HG02852 (cell line): ENCODE results near the gene PHF1.
A peak's percentile ranks its signal among the peaks of the same experiment; 100 is the strongest.

Source experiments
- ATAC-seq: cut with Tn5 transposase; IDR thresholded peaks from one replicate; pipeline ENCODE4 v1.9.1; 2021; ENCODE audit warnings: mild to moderate bottlenecking, moderate library complexity; ENCODE audit not compliant: unreplicated experiment

The PHF1 gene

DNA sequence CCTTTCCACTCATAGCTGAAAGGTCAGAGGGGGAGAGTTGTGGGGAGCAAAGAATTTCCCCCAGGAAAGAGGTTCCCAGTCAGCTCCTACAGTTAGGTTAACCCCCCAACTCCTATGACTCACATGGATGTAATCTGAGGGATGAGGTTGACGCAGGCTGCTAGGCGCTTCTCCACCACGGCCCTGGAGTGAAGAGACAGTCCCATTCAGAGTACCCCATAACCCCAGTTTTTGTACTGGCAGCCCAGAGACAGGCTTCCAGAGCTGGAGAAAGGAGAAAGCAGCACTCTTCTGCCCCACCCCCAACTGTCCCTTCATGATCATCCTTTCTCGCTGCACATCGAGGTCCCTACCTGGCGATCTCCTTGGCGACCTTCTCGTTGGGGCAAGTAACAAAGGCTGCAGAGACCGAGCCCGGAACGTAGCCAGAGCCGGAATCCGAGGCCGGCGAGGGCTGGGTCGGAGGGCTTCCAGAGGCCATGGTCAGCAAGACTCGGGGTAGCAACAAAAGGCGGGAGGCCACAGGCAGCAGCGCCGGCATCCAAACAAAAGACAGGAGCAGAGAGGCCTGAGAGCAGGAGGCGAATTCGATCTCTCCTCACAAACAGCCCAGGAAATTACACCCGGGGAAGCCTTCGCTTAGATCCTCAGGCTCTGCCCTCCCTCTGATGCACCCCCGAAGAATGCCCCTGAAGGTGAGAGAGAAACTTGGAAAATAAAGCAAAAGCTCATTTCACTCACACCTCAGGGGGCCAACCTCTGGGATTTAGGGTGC is 6.5 kb downstream of the PHF1 start:
- ATAC-seq = no peak

DNA sequence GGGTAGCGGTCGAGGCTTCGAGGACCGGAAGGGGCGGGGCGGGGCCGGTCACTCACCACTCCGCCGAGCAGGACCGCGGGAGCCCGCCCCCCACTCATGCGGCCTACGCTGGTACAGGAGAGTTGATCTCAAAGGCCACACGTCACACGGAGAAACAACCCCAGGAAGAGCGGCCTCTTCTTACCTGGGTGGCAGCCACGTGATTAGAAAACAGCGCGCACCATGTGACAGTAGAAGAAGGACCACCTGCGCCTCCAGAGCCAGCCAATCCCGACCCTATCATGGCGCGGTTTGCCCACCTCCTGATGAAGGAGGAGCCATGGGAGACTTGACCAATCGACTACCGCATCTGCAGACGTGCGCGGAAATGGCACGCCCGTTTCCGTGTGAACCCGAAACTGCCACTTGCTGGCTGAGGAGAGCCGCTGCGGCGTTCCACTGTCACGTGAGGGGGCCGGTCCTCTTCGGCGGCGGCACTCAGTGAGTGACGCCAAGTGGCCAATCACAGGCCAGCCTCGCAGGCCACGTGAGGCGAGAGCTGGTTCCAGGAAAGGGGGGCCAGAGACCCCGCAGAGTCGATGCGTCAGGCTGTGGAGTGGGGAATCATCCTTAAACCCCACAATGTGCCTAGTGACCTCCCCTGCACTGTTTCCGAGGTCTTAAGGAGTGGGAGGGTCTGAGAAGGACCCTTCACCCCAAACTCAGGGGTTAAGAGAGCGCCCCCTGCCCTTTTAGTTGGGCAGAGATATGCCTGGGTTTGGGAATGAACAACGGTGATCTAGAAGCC is 7.3 kb downstream of the PHF1 start, which contains the start of gene CUTA:
TSS of gene CUTA (minus strand) at position 205 of the 787 bp plus-strand sequence. CDS start at position 98, 107 bp downstream.
- peak; percentile 85 for ATAC-seq

DNA sequence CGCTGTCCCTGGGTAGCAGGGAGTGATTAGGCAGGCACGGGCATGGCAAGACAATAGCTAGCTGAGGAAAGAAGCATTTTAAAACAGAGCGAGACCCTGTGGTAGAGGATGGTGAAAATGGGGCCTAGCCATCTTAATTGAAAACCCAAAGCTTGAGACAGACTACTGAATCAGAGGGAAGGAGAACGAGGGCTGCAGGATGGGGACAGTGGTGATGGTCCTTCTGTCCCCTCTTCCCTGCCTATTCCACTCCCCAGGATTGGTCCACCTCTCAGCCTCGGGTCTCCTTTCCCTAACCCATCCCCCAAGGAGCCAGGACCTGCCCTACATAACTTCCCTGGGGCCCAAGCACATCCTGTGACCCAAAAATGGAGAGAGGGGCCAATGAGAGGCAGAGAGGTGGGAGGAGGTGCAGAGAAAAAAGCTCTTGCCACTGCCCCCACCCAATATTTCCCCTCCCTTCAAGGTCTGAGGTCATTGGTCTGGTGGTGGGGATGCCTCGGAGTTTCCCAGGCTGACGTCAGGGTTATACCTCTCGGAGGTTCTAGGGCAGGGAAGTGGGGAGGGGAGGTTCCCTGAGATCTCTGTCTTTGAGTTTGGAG is 8.0 kb downstream of the PHF1 start:
- ATAC-seq = no peak

DNA sequence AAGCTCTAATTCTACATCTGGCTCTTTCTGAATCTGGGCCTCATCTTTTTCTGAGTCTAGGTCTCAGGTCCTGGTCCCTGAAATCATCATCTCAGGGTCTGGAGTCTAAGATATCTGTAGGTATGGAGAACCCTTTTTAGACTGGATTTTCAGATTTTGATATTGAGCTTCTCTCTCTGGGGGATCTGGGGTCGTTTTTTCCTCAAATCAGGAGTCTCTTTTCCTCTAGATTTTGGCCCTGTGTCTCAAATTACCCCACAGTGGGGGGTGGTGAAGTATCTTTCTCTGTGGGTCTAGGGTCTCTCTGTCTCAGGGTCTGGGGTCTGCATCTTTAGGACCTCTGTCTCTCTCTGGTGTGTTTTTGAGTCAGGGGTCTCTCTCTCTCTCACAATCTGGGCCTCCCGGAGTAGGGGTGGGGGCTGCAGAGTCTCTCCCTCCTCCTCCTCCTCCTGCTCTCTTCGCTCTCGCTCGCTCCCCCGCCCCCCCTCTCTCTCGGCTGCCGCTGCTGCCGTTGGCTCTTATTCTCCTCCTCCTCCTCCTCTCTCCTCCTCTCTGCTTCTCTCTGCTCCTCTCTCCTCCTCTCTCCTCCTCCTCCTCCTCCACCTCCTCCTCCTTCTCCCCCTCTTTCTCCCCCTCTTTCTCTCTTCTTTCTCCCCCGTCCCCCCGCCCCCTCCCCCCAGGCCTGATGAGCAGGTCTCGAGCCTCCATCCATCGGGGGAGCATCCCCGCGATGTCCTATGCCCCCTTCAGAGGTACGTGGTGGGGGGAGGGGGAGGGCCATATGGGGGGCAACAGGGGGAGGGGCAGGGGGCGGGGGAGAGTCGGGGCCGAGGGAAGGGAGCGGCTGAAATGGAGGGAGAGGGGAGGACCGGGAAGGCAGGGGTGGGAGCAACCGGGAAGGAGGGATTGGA is 9.0 kb downstream of the PHF1 start, which contains the start of gene SYNGAP1:
TSS of gene SYNGAP1 (plus strand) at position 486 of the 911 bp plus-strand sequence. CDS start at position 686, 200 bp downstream.
- no peak for ATAC-seq

DNA sequence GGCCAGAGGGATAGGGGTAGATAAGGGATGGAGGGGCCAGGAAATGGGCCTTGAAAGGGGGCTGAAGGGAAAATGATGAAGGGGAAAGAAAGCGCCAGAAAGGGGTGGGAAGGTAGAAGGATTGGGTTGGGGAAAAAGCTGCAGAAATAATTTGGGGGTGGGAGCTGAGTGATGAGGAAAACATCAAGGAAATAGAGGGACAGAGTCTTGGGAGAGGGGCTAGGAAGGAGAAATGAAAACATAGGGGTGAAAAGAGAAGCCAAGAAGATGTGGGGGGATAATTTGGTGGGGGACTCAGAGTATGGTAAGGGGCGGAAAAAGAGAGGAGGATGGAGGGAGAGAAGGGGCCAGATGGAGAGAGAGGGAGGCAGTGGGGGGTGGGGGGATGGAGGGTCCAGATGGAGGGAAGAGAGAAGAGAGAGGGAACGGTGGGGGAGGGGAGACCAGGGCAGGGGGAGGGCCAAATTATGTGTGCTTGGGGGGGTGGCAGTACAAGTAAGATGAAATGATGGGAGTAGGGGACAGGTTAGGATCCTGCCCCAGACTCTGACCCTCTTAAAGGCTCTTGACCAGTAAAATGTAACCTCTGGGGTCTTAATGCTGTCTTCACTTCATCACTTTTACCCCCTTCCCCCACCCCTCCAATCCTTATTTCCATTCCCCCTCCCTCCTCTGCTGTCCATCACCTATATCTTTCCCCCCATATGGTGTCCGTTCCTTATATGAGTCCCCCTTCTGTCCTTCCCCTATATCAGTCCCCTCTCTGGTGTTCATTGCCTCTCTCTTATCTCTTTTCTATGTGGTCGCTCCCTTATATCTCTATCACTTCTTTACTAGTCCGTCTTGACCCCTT is 9.9 kb downstream of the PHF1 start:
- ATAC-seq = no peak

DNA sequence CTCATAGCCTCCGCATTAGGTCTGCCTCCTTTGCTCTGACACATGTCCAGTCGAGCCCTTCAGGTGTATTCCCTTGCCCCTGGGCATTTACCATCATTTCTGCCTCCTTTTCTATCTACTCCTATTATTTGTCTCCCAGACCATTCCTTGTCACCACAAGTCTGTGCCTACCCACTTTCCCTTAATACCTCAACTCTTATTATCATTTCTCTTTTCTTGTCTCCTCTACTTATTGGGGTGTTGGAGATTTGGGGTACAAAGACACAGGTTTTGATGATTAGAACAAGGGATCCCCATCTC is 10.5 kb downstream of the PHF1 start:
- no peak for ATAC-seq

DNA sequence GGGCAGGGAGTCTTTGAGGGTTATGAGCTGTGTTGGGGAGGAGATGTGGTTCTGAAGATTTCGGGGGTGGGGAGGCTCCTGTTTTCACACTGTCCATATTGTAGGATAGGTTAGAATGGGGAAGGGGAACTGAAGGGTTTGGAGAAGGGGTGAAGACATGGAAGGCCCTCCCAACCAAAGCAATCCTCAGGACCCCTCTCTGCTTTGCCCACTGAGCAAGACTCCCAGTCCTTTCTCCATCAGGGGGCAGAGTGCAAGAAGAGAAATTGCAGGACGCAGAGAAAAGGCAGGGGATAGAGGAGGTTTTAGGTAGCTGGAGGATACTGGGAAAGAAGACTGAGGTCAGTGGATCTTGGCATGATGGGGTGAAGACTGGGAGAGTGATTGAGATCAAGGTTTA is 13.0 kb downstream of the PHF1 start:
- ATAC-seq = no peak

DNA sequence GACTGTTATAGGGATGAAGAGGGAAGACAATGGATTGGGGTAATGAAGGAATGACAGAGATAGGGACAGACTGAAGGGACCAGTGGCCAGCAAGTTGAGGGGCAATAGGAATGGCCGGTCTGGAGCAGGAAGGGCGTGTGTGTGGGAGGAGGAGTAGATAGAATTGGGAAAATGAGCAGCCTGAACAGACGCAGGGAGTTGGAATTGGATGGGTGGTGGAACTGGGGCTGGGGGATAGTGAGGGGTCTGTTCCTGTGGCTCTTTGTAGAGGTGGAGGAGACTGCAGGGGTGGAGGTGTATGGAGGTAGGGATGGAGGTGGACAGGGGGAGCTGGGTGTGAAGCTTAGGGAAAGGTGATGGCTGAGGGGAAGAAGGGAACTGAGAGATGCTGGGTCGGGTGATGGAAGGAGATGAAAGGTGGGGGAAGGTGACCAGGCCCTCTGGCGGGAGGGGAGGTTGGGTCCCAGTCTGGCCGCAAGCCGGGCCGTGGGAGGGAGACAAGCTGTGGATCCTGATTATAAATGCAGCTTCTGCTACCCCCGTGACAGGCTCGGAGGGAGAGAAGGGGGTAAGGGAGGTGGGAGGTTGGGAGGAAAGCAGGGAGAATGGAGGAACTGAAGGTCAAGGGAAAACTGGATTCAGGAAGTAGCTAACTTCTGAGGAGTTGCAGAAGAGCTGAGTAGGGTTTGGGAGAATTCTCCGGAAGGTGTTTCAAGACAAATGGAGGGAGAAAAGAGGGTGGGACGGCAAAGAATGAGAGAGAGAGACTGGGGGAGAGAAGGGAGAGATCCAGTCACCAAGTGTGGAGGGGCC is 14.2 kb downstream of the PHF1 start:
- ATAC-seq = no peak

DNA sequence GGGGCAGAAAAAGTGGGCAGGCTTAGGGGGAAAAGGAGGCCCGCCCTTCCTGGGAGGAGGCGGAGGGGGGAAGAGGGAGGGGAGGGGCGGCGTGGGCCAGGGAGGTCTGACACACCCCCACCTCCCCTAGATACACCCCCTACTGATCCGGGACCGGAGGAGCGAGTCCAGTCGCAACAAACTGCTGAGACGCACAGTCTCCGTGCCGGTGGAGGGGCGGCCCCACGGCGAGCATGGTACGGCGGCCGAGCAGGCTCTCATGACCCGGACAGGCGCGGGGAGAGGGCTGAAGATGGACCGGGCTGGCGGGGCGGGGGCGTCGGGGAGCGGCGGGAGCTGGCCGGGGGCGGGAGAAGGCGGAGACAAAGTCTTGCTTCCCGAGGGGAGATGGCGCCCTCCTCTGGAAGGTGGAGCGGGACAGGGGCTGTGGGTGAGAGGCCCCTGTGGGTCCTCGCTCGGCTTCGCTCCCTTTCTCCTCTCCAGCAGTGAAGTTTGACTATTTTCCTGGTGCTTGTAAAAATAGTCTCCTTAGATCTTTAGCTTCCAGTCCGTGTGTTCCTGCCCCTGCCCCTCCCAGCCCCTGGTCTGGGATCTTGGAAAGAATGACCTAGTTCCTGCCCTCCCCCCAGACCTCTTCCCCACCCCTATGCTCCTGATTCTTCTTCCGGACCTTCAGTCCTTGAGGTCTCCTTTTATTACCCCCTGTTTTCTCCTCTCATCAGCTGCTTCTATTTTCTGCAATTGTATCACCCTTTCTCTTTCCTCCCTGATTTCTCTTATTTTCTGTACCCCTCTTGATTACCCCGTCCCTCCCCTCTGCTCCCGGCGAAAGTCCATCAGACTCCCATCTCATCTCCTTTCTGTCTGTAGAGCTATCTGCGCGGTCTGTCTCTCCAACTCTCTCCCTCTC is 15.1 kb downstream of the PHF1 start:
- ATAC-seq = peak; percentile 42

DNA sequence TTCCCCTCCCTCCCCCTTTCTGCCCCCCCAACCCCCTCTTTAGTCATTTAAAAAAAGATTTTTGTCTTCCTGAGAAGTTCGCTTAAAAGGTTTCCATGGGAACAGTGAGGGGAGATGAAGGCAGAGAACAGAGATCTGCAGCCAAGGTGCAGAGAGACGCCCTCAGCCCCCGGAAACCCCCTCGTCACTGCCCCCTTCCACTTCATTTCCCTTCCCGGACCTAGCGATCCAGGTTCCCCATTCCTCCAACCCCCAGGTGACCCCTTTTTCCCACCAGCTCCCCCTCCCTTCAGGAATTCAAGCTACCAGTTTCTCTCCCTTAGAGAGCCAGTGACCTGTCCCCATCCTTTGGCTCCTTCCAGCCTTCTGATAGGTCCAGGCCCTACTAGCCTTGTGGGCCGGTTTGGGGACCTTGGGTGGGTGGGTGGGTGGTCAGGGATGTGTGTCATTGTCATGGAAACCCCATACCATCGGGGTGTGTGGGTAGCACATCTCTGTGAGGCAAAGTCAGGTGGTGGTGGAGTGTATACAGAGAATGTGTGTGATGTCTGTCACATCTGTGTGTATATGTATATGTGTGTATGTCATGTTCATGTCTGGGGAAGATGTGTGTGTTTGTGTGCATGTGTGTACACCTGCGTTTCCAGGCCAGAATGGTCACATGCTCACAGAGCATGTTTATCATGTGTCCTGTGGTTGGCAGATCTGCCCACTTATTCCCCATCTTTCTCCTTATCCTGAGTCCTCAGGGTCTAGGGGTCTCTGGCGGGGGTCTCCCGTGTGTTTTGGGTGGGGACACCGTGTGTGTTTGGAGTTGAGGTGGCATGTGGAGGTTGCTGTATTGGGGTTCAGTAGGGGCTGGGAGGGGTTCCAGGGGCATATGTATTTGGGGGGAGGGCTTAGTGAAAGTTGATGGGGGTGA is 16.0 kb downstream of the PHF1 start:
- ATAC-seq = no peak

DNA sequence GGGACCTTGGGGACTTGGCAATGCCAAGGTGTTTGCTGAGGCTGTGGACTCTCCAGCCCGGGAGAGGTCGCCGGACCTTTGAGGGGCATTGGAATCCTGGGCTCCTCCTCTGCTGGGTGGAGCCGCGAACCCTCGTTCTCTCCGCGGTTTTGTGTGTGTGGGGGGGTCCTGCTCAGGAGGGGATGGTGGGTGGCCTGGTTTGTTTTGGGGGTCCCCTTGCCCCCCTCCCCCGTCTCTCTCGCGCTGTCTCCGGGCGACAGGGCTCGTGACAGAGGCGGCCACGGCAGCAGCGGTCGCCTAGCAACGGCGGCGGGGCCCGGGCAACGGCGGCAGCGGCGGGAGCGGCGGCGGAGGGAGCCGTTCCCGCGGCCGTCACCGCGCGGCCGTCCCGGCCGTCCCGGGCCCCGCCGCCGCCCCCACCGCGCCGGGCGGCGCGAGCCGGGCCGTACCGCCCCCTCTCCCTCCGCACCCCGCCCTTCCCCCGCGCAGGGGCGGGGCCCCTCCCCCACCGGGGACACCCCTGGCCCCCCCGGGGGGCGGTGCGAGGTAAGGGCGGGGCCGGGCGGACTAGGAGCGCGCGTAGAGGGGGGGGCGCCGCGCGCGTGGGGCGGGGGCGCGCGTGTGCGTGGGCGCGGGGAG is 16.9 kb downstream of the PHF1 start:
- no peak for ATAC-seq

DNA sequence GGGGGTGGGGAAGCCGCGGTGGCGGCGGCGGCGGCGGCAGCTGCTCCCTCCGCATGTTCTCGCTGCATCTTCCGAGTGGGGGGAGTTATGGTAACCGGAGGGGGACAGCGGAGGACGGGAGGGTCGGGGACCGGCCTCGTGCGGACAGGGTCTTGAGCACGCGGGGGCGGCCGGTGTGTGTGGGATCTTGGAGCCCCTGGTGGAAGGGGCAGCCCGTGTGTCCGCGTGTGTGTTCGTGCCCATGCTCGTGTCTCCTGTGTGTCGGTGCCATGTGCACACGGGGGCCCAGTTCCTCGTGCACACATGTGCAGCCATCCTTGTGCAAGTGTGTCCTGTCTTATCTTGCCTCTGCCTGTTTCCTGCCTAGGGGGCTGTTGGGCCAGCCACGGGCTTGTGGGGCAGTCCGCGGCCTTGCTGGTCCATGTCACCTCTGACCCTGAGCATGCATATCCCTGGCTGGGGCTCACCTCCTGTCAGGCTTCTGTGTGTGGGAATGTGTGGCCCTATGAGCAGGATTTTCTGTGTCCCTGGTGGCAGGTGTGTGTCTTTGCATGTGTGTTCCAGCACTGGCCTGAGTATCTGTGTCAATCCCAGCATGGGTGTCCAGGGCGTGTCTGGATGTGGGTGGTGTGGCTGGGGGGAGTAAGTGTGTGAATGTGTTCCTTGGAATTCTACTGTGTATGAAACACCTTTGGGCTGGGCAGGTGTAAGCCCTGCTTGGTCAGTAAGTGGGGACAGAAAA is 17.6 kb downstream of the PHF1 start:
- ATAC-seq = no peak

DNA sequence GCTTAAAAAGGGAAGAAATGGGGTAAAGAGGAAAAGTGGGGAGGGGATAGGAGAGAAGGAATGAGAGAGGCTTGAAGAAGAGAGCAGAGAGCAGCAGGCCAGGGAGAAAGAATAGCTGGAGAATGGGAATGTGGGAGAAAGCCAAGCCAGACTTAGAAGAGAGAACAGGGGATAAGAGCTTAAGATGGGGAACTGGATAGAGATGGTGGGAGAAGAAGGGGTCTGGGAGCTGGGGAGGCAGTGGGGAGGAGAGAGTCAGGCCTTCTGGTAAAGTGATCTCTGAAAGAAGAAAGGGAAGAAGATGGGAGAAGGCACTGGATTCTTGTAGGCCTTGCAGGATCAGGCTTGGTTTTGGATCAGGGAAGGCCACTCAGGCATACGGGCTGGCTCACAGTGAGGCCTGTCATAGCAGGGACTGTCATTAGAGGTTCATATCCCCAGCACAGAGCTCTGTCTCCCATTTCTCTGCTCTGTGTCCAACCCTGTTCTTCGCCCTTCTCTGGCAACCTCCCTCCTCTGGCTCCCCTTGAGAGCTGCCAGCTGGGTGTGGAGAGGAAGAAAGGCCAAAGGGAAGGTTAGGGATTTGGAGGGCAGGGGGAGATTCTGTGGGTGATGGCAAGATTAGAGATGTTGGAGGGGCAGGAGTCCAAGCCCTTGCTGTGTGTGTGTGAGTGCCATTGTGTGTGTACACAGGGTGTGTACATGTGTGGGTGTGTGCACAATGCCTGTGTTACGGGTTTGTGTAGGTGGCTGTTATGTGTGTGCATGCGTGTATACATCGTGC is 18.3 kb downstream of the PHF1 start:
- no peak for ATAC-seq

DNA sequence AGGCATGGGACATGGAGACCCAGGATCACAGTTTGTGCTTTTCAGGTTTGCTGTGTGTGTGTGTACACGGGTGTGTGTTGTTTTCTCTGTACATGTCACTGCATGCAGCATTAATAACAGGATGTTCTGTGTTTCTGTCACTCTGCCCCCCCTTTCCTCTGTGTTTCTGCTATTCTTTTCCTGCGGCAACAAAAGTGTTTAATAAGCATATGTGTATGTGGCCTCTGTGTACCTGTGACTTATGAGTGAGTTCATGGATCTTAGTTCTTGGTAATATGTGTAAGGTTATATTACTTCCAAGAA is 18.9 kb downstream of the PHF1 start:
- ATAC-seq = no peak

DNA sequence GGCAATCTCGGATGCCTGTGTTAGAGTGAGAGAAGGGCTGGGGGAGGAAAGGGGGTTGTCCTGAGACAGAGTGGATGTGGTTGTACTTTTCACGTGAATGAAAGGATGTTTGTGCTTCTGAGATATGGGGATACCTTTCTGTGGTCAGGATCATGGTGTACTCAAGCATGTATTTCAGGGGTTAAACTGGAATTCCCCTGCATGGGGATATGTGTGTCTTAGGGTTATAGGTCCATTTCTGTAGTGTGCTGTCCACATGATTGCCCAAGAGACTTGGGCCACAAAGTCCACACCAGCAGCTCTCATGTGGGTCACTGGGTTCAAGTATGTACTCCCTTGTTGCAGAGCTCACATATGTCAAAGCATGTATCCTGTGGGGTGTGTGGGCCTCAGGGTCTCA is 19.5 kb downstream of the PHF1 start:
- no peak for ATAC-seq
